Measurements from ENCODE around the gene CDH8.

The CDH8 gene

DNA sequence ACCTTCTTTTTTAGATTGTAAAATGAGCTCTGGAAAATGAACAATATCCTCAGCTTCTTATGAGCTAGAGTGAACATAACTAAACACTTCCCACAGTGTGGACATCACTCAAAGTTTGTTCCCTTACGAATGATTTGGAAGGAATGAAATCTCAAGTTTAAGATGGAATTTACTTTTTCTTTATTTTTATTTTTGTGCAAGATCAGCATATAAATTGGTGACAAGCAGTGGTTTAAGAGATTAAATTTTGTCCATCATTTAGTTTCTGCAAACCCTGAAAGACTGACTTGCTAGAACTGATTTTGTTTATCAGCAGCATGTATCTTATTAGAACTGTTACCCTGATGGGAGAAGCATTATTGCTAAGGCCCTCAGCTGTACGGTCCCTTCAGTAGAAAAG is 420.1 kb downstream of the CDH8 start:
- TF ChIP-seq, protein P1, sequence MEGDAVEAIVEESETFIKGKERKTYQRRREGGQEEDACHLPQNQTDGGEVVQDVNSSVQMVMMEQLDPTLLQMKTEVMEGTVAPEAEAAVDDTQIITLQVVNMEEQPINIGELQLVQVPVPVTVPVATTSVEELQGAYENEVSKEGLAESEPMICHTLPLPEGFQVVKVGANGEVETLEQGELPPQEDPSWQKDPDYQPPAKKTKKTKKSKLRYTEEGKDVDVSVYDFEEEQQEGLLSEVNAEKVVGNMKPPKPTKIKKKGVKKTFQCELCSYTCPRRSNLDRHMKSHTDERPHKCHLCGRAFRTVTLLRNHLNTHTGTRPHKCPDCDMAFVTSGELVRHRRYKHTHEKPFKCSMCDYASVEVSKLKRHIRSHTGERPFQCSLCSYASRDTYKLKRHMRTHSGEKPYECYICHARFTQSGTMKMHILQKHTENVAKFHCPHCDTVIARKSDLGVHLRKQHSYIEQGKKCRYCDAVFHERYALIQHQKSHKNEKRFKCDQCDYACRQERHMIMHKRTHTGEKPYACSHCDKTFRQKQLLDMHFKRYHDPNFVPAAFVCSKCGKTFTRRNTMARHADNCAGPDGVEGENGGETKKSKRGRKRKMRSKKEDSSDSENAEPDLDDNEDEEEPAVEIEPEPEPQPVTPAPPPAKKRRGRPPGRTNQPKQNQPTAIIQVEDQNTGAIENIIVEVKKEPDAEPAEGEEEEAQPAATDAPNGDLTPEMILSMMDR (conservative IDR thresholded peaks at IDR 0.05; ENCODE audit: control insufficient read depth, insufficient read depth, low read depth, low read length), result no peak
- H3K4me3 ChIP-seq (ENCODE audit: control insufficient read depth, low read depth, low read length), result no peak overlapping the region
- no peak for DNase-seq (ENCODE audit: low read depth)

DNA sequence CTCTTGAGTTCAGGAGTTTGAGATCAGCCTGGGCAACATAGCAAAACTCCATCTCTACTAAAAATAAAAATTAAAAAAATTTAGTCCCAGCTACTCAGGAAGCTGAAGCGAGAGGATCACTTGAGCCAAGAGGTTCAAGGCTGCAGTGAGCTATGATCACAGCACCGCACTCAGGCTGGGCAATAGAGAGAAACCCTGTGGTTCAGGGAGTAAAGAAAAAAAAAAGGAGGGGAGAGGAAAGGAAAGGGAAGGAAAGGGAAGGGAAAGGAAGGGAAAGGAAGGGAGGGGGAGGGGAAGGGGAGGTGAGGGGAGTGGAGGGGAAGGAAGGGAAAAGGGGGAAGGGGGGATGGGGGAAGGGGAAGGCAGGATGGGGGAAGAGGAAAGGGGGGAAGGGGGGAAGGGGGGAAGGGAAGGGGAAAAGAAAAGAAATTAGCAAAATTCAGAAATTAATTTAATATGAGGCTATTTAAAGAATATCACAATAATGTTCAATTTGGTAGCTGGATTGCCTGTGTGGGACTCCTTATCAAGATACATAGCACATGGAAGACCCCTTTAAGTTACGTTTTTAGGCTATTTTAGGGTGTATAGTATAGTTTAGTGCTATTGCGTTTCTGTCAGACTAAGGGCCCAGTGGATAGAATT is 424.3 kb downstream of the CDH8 start:
- no peak overlapping the region for H3K4me3 ChIP-seq (ENCODE audit: control insufficient read depth, low read depth, low read length)
- TF ChIP-seq, protein P1 (conservative IDR thresholded peaks at IDR 0.05; ENCODE audit: control insufficient read depth, insufficient read depth, low read depth, low read length), result no peak
- no peak for DNase-seq (ENCODE audit: low read depth)

DNA sequence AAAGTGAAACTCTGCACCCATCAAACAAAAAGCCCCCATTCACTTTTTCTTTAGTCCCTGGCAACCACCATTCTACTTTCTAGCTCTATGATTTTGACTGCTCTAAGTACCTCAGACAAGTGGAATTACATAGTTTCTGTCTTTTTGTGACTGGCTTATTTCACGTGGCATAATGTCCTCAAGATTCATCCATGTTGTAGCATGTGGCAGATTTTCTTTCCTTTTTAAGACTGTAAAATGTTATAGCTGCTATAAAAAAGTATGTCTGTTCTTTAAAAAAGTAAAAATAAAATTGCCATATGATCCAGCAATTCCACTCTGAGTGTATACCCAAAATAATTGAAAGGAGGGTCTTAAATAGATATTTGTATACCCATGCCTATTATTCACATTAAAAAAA is 429.7 kb downstream of the CDH8 start:
- H3K4me3 ChIP-seq (ENCODE audit: control insufficient read depth, low read depth, low read length), result no peak overlapping the region
- TF ChIP-seq, protein P1 (conservative IDR thresholded peaks at IDR 0.05; ENCODE audit: control insufficient read depth, insufficient read depth, low read depth, low read length), result no peak
- no peak for DNase-seq (ENCODE audit: low read depth)
